OCI-LY1 (cell line): ENCODE results near the gene TACC3.

ENCODE experiments used
- EZH2 ChIP-seq: fragments of 200-600 bp; sonication (generic), shearing (Covaris generic); IDR thresholded peaks from 2 replicates; pipeline ENCODE4 v1.8.0; 2017; ENCODE audit warnings: borderline replicate concordance, mixed run types, mild to moderate bottlenecking, antibody characterized with exemption, low read length, moderate library complexity, mixed read lengths
- TF ChIP-seq, protein P1 (sequence below): fragments of 200-600 bp; sonication (generic), shearing (Covaris generic); IDR thresholded peaks from 2 replicates; pipeline ENCODE4 v1.5.1; 2017; ENCODE audit warnings: mild to moderate bottlenecking, antibody characterized with exemption, low read length, moderate library complexity, mixed read lengths

DNA sequence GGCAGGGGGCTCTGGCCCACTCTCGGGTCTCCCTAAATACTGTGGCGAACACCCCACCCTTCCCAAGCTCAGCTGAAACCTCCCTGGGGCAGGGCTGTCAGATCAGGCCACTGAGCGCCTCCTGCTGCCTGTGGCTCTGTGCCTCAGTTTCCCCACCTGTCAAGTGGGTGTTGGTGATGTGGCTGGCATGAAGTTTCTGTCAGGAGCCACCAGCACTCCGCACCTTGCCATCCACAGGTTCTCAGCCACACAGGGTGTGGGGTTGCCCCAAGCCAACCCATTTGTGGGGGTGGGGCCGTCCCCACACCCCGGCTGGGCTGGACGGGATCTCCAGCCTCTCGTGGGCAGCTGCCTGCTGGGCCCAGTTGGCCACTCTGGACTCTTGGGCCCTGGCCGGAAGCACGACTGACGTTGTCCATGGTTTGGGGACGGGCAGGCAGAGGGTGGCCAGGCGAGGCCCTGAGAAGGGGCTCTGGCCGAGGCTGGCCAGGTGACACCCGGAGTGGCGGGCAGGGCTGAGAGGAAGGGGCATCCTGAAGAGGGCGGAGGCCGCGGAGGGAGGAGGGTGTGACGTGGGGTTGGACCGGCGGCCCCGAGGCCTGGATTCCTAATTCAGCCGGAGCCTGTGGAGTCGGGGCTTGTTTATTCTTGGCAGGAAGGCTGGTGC lies 66.2 kb downstream of the TACC3 start:
- TF ChIP-seq, protein P1, sequence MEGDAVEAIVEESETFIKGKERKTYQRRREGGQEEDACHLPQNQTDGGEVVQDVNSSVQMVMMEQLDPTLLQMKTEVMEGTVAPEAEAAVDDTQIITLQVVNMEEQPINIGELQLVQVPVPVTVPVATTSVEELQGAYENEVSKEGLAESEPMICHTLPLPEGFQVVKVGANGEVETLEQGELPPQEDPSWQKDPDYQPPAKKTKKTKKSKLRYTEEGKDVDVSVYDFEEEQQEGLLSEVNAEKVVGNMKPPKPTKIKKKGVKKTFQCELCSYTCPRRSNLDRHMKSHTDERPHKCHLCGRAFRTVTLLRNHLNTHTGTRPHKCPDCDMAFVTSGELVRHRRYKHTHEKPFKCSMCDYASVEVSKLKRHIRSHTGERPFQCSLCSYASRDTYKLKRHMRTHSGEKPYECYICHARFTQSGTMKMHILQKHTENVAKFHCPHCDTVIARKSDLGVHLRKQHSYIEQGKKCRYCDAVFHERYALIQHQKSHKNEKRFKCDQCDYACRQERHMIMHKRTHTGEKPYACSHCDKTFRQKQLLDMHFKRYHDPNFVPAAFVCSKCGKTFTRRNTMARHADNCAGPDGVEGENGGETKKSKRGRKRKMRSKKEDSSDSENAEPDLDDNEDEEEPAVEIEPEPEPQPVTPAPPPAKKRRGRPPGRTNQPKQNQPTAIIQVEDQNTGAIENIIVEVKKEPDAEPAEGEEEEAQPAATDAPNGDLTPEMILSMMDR, result no peak
- no peak for TF ChIP-seq EZH2
